Measurements from ENCODE around the gene SPATS2L.

SPATS2L gene

DNA sequence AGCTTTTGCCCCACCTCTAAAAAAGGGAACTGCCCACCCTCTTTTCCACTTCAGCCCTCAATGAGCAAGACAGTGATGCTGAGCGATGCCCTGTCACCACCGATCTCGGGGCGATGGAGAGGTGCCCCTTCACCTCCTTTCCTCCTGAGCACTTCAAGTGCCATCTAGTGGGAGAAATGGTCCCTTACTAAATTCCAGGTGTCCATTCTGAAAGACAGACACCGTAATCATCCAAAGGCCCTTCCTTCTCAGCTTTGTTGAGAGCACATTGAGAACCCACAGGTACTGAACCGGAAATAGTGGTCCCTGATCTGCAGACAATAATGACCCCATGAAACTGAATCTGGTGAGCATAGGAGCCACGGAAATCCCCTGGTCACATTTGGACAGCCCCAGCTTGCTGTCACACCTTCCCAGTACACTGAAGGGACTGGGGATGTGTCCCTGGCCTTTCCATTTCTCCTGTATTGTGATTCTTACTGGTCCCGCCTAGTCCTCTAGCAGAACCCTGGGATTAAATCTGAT is 164.9 kb downstream of the SPATS2L start:
- peak; percentile 56 for ATAC-seq
- peak; percentile 42 for DNase-seq

DNA sequence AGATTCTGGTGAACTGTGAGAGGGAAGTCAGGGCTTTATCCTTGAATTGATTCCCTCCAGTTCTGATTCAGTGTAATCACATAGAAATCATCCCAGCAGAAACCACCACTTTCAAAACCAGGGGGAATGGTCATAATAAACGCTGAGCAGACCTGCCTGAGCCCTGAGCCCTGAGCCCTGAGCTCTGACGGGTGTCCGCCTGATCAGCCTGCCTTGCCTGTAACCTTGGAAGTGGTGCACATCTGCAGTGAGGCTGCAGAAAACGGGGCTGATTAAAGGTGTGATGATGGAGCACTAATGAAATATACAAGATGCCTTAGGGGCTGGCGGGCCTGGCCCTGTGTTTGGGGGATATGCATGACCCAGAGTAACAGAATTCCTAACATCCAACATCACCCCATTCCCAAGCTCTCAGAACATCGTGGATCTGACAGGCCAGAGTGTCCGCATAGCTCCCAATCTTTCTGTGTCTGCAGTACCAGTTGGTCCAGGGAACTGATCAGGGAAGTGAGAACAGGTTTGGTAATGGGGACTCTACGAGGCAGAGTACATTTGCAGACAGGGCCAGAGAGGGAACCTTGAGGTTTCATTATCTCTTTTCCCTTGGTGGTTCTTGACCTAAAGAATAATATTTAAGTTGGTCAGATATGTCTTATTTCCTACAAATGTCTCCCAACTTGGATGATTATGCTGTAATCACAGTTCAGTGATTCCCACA is 165.6 kb downstream of the SPATS2L start:
- no peak for DNase-seq
- ATAC-seq, result no peak

DNA sequence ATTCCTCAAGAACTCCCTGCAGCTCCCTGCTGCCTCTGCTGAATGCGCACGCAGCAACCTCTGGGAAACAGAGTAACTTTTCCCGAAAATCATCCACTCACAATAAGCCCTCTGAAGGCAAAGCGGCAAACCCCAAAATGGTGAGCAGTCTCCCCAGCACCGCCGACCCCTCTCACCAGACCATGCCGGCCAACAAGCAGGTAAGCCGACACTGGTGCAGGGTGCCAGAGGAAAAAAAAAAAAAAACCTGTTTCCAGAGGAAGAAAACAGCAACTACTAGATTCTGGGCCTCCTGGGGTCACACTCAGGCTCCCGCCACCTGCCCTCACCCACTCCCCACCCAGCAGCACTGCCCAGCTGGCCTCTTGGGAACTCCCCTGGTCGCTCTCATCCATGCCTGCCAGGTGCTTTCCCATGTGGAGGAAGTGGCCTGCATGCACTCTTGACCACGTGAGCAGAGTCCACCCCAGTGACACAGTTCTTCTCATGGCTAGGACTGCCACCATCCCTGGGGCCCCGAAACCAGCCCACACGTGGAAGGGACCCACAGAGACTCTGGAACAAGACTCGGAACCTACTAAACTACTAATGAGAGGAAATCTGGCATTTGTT is 166.5 kb downstream of the SPATS2L start:
- DNase-seq (no peak), ATAC-seq (no peak)

DNA sequence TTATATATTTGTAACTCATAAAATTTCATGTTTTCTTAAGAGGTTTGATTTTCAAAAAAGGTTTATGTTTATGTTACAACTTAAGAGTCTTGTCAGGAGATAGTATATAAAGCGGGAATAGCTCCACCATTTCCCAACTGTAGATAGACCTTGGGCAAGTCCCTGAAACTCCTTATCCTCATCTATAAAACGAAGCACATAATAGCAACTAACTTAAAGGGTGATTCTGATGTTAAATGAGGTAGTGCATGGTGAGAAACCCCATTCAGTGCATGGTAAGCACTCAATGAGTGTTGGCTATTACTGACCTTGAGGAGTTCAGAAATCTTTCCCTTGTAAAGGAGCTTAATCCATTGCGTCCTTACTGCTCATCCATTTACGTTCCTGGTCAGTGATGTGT is 169.3 kb downstream of the SPATS2L start:
- ATAC-seq, result no peak
- DNase-seq, result no peak

DNA sequence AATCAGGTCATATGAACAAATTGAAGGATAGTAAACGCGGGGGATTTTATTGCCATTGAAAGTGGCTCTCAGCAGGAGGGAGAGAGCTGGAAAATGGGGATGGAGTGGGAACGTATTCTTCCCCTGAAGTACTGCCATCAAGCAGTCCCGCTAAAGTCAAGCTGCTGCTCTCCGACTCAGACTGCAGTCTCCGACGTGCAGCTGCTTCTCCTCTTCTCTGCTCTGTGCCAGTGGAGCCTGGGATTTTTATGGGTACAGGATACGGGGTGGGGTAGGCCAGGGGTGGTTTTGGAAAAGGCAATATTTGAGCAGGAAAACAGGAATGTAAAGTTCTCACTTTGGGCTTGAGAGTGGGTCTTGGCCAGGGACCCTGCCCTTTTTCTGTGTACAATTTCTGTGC is 170.3 kb downstream of the SPATS2L start:
- no peak for DNase-seq
- ATAC-seq, result no peak

DNA sequence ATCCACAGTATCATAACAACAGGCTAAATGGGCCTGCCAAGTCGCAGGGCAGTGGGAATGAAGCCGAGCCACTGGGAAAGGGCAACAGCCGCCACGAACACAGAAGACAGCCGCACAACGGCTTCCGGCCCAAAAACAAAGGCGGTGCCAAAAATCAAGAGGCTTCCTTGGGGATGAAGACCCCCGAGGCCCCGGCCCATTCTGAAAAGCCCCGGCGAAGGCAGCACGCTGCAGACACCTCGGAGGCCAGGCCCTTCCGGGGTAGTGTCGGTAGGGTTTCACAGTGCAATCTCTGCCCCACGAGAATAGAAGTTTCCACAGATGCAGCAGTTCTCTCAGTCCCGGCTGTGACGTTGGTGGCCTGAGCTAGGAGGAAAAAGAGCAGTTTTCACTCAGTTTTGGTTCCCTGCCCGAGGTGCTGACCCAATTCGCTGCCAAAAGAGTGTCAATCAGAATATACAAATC is 171.2 kb downstream of the SPATS2L start:
- no peak for DNase-seq

DNA sequence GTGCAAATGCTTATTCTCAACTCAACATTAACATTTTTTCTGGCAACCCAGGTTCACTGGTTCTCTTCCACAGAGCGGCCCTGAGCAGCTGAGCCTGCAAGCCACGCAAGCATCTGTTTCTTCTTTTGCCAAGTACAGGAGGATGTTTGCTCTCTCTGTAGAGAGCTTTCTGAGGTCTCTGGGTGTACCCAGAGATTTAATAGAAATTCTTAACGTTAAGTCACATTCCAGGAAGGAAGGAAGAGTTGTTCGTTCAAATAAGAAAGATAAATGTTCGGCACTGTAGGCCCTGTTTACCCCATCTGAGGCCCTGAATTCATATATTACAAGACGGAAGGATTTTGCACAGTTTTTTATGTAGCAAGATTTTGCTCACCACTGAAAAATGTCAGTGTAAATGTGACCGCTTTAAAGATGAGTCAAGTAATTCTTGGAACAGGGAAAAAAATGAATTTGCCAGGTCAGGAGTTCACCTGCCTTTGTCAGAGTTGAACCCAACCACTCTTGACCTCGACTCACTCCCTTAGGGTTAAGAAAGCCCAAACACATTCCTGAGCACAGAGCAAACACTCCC is 173.3 kb downstream of the SPATS2L start:
- no peak for DNase-seq
- no peak for ATAC-seq

More for the DNA sequence above, 171.2 kb downstream of the SPATS2L start:
- ATAC-seq, result no peak

DNA sequence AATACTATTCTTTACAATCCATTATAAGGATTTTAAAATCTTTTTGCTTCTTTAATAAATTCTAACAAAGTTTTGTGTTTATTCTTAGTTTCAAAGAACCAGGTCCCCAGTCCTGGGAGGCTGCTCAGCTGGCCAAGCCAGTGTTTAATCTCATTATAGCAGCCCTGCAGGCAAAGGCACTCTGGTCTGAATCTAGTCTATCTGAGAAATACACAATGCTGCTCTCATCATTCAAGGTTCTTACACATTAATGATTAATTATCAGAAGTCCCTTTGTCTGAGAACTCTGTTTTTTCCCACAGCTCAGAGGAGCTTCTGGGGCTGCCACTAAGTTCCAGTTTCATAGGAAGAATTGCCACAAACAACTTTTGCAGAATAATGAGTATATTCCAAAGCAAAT is 175.7 kb downstream of the SPATS2L start:
- ATAC-seq, result no peak
- DNase-seq, result no peak

DNA sequence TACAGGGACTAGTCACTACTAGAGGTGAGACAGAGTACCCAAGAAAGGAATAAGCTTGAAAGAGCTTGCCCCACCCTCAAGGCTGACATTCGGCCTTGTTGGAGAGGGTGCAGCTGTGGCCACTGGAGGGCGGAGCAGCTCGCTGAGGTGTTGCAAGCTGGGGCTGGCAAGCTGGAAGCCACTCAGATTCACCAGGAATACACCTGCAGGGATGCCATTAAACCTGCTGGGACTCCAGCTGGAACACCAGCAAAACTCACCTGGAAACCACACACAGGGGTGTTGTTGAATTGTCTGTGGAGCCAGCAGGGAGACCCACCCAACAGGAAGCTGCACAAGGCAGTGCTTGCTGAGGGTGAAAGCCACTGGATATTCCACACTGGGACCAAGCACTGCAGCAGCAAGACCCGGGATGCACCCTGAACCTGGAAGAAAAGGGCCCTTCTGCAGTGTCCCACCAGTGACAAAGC is 177.3 kb downstream of the SPATS2L start:
- peak; percentile 45 for ATAC-seq
- peak; percentile 29 for DNase-seq

DNA sequence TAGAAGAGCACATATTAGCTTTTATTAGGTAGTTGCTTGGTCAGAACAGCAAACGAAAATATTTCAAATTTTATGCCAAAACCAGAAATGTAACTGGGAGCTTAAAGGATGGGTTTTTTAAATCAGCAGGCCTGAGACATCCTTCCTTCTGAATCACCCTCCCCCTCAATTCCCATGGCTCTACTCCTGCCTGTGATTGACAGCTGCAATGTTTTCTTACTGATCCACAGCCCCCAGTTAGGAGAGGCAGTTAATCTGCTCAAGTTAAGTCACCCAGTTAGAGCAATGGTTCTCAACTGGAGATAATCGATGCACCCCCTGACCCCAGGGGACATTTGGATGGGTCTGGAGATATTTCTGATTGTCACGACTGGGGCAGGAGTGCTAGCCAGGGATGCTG is 178.4 kb downstream of the SPATS2L start:
- ATAC-seq (no peak), DNase-seq (no peak)

DNA sequence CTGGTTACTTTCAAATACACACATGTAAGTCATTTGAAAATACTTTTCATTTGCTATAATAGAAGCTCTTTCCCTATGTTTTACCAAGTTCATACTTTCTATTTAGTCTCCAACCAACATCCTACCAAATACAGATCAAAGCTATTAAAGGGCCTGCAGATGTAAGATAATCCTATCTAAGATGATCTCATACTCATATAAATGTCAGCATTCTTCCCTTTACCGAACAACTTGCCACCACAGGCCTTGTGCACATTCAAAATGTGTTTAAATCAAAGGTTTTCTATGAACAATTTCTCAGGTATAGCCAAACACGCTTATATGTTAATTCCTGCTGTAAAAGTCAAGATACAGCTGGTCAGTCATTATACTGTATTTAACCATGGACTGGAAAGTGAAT is 180.0 kb downstream of the SPATS2L start:
- DNase-seq (no peak), ATAC-seq (no peak)

DNA sequence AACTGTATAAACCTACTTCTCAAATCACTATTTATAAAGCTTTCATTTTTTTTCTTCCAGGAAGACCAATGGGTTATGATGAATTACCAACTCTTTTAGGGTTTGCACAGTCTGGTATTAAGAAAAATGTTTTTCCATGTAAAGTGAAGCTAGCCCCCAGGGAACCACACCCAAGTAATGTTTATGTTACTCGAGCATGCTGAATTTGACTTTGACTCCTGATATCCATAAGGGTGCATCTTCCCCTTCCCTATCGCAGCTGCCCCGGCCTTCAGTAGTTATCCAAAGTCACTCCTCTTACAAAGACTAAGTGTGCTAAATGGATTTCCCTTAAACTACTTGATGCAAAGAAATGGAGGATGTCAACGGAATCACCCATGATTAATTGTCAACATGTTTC is 181.7 kb downstream of the SPATS2L start:
- DNase-seq (no peak), ATAC-seq (no peak)

DNA sequence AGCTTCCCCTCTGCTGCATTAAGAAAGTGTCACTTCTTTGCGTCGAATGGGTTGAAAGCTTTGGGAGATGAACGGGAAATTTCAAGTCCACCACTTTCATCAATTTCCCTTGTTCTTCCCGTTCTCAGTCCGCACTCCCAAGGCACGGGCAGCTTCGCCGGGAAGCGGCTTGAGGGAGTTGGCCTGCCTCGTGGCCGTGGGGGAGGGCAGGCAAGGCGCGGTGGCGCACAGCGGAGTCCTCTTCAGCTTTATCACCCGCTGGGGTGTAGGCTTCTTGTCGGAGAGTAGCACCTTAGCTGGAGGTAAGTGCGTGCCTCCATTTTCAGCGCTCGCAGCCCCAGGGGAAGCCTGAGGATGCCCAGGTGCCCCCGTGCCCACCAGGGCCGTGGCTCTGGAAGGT is 183.5 kb downstream of the SPATS2L start:
- ATAC-seq (no peak), DNase-seq (no peak)

DNA sequence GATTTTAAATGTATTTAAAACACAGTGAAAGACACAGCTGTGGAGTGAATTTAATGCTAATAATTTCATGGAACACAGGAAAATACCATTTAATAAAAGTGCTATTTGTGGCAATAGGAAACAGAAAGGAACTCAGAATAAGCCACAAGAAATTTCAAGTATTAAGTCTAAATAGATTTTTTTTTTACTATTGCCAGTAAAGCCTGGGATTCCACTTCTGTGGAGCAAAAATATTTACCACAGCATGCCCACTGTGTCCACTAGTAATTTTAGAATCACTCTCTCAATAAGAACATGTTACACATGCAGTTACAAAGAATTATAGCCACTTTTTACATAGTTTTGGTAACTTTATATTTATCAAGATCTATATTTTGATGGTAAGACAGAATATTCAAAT is 186.2 kb downstream of the SPATS2L start:
- DNase-seq (no peak), ATAC-seq (no peak)

DNA sequence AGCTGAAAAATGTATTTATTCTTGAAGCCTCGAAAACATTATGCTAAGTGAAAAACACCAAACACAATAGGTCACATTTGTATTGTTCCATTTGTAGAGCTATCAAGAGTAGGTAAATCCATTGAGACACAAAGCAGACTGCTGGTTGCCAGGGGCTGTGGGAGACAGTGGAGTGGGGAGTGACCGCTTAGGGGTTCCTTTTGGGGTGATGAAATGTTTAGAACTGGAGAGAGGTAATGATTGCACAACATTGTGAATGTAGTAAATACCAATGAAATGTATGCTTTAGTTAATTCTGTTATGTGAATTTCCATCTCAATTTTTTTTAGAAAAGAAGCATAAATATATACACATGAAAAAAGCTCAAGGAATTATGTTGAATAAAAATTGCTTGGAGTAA is 187.6 kb downstream of the SPATS2L start:
- no peak for ATAC-seq
- no peak for DNase-seq

DNA sequence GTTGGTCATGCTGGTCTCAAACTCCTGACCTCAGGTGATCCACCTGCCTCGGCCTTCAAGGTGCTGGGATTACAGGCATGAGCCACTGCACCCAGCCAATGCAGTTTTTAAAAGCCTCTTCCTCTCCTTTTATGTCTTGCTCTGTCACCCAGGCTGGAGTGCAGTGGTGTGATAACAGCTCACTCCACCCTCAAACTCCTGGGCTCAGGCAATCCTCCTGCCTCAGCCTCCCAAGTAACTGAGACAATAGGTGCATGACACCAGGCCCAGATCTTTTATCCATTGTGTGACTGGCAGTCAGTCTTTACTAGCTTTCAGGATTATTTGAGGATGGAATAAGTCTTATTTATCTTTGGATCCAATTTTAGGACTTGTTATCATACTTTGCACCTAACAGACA is 190.2 kb downstream of the SPATS2L start:
- ATAC-seq (no peak), DNase-seq (no peak)

DNA sequence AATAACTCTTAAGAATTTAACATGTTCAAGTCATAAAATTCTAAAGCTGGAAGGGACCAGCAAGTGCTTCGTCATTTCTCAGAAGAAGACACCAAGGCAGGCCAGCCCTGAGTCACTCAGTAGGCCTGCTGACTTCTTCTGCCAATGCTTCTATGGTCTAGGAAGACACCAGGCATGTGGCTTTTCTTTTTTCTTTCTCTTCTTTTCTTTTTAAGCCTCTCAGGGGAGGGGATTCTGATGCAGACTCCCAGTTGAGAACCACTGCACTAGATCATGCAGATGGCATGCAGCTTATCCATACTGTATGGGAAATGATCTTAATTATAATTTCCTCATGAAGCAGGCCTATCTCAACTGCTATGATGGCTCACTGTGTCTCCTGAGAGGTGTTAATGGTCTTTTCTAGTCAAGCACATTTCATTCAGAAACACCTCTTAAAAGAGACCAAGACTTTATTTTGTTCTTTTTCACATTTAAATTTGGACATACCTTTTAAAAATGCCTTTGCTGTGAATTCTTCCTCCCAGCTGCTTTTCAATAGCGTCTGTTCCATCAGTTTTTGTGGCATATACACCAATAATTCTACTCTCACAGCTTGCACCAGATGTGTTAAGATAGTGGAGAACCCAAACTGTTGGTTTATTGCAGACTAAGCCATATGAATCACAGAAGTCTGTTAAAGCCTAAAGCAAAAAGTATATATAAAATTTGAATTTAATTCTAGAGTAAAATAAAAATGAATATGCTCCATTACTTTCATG is 192.1 kb downstream of the SPATS2L start:
- DNase-seq (no peak), ATAC-seq (no peak)

DNA sequence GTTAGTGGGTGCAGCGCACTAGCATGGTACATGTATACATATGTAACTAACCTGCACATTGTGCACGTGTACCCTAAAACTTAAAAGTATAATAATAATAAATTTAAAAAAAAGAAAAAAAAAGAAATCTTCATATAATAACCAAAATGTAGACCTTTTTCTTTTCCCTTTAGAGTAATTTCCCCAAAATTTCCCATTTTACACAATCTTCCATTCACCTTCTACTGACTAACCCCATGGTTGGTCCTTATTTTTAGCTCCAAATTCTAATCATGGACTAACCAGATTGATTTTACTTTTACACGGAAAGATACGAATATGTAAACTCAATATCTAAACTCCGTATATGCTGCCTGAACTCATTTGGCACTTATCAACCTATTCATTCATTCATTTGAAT is 195.7 kb downstream of the SPATS2L start:
- DNase-seq, result no peak
- ATAC-seq, result no peak

DNA sequence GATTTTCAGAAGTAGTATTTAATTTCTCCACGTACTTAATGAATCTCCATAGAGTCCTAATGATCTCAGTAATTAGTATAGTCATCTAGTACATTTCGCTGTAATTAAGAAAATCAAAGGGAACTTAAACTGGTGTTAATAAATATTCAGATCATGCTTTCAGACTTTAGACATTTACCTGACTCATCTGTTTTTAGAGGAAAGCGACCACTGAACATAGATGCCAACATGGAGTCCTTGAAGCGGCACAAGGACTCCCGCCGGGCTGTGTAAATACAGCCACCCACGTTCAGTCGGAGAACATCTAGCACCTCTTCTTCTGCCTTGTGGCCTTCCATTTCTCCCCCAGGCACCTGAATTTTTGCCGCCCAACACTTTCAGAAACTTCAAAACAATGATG is 200.2 kb downstream of the SPATS2L start:
- ATAC-seq (no peak), DNase-seq (no peak)

DNA sequence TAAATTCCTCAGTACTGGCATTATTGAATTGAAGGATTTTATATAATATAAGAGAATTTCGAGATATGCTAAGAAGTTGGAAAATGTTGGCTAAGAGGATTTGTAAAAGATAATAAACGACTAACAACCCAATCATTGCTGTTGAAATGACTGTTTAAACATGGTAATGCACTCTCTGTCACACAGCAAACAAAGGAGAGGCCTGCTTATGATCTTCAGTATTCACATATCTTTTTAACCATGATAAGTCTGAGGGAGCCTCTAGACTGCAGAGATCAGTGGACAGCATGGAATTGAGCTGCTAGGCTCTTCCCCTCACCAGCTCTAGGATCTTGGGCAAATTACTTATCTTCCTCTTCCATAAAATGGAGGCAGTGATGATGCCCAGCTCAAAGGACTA is 200.7 kb downstream of the SPATS2L start:
- no peak for DNase-seq

DNA sequence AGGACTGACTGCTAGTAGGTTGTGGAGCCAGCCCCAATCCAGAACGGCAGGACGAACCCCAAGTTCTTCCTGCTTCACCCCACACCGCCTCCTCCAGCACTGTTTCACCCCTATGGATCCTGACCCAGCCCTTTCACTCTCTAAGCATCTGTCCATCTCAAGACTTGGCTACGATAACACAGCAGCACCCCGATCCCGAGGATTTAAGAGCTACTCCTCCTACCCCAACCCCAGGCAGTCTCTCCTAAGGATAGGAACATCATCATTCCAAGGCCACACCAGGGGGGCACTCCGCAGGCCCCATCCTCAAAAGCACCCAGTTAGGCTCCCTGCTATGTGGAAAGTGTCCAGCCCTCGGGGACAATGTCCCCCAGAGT is 202.7 kb downstream of the SPATS2L start:
- DNase-seq (no peak), ATAC-seq (no peak)

More for the DNA sequence above, 200.7 kb downstream of the SPATS2L start:
- no peak for ATAC-seq

DNA sequence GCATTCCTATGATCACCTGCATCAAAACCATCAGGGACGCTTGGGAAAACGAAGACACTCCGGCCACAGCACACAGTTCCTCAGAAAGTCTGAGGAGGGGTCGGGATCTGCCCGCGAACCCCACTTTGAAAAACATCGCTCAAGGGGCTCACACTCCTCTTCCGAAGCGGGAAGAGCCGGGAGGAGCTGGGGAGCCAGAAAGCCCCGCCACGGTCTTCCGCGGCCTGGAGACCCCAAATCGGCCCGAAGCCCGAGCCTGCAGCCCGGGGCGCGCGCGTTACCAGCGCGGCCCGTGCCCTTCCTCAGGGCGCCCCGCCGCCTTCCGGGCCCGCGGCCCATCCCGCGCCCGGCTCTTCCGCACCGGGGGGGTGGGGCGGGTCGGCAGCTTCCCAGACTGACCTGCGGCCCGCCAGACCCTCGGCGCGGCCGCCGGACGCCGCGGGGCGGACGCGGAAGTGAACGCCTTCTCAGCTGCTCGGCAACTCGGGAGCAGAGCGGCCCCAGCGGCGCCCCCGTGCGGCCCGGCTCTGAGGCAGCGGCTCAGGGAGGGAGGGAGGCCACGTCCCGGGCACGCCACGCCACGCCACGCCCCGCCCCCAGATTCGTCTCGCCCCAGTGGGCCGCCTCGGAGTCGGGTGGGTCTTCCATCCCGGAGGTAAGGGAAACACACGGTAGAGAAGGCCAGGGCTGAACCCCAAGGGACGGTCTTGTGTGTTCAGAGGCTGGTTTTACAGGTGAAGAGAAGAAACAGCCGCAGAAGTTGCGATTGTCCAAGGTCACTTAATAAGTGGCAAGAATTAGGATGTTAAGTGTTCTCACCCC is 203.3 kb downstream of the SPATS2L start, which contains the start of gene KCTD18:
TSS of gene KCTD18 (minus strand) at position 457 of the 822 bp plus-strand sequence. CDS start 3,052 bp downstream, outside the sequence.
- ATAC-seq (peak; percentile 97), DNase-seq (peak; percentile 96)
